GM23338 (cell line): ENCODE data around the gene AFM. TPM values are rescaled to one million over a fixed set of nuclear protein-coding genes. Genes with fewer than 3 reads are reported as not detected.

Experiments used
- ATAC-seq: fragments of 200-7000 bp; cut with Tn5 transposase; 3 replicates; pipeline ENCODE4 v1.9.1; 2020
- DNase-seq: peaks from one replicate; pipeline ENCODE4 v3.0.0-alpha.2; 2015; ENCODE audit warnings: low spot score
- H2AFZ ChIP-seq: fragments of 200-600 bp; sonication (generic); 2 replicates; pipeline ENCODE4 v1.8.0; 2016; ENCODE audit warnings: antibody characterized with exemption, mild to moderate bottlenecking, moderate library complexity
- H3F3A ChIP-seq: fragments of 200-600 bp; sonication (generic); replicated peaks from 2 replicates; pipeline ENCODE4 v1.8.0; 2017; ENCODE audit warnings: antibody characterized with exemption, mixed run types, low read depth
- H3K27ac ChIP-seq: fragments of 200-600 bp; sonication (generic); 2 replicates; pipeline ENCODE4 v1.6.1; 2016; ENCODE audit warnings: low read depth
- H3K27me3 ChIP-seq: fragments of 200-600 bp; sonication (generic); 2 replicates; pipeline ENCODE4 v1.8.0; 2016; ENCODE audit warnings: mild to moderate bottlenecking, mixed run types, moderate library complexity; ENCODE audit not compliant: insufficient read depth
- H3K36me3 ChIP-seq: fragments of 200-600 bp; sonication (generic); 2 replicates; pipeline ENCODE4 v1.8.0; 2016; ENCODE audit warnings: mild to moderate bottlenecking; ENCODE audit not compliant: insufficient read depth
- H3K4me1 ChIP-seq: fragments of 200-600 bp; sonication (generic); 2 replicates; pipeline ENCODE4 v1.8.0; 2016; ENCODE audit warnings: mild to moderate bottlenecking, moderate library complexity; ENCODE audit not compliant: insufficient read depth
- H3K4me2 ChIP-seq: fragments of 200-600 bp; sonication (generic); 2 replicates; pipeline ENCODE4 v1.7.1; 2017; ENCODE audit warnings: mixed run types
- H3K4me3 ChIP-seq: fragments of 200-600 bp; sonication (generic); 2 replicates; pipeline ENCODE4 v1.6.1; 2016; ENCODE audit warnings: mixed run types
- H3K79me2 ChIP-seq: fragments of 200-600 bp; sonication (generic); replicated peaks from 2 replicates; pipeline ENCODE4 v1.8.0; 2017; ENCODE audit warnings: mild to moderate bottlenecking; ENCODE audit not compliant: insufficient read depth
- H3K9me2 ChIP-seq: fragments of 200-600 bp; sonication (generic); 2 replicates; pipeline ENCODE4 v1.8.0; 2017; ENCODE audit not compliant: insufficient read depth
- H4K20me1 ChIP-seq: fragments of 200-600 bp; sonication (generic); replicated peaks from 2 replicates; pipeline ENCODE4 v1.8.0; 2017; ENCODE audit warnings: mild to moderate bottlenecking; ENCODE audit not compliant: insufficient read depth
- H3K27ac Mint-ChIP-seq: 2 replicates; pipeline ENCODE4 v1.8.0; 2020; ENCODE audit warnings: inconsistent platforms, mild to moderate bottlenecking, moderate library complexity, mixed read lengths
- H3K27me3 Mint-ChIP-seq: 3 replicates; pipeline ENCODE4 v1.8.0; 2022; ENCODE audit warnings: low read depth, mild to moderate bottlenecking, moderate library complexity, mixed read lengths, inconsistent platforms; ENCODE audit not compliant: insufficient read depth, poor library complexity
- H3K36me3 Mint-ChIP-seq: 3 replicates; pipeline ENCODE4 v1.8.0; 2021; ENCODE audit warnings: low read depth, mild to moderate bottlenecking, inconsistent platforms, moderate library complexity, mixed read lengths
- H3K4me1 Mint-ChIP-seq: 3 replicates; pipeline ENCODE4 v1.8.0; 2020; ENCODE audit warnings: mild to moderate bottlenecking, inconsistent platforms, mixed read lengths
- H3K4me3 Mint-ChIP-seq: 3 replicates; pipeline ENCODE4 v1.8.0; 2021; ENCODE audit warnings: moderate library complexity, mild to moderate bottlenecking, inconsistent platforms, mixed read lengths
- H3K9me3 Mint-ChIP-seq: 3 replicates; pipeline ENCODE4 v1.8.0; 2020; ENCODE audit warnings: moderate library complexity, mild to moderate bottlenecking, inconsistent platforms, mixed read lengths
- CREB1 ChIP-seq: fragments of 250-450 bp; sonication (Bioruptor Pico); IDR thresholded peaks from 2 replicates; pipeline ENCODE4 v1.5.0; 2020; ENCODE audit warnings: low read depth, mild to moderate bottlenecking, moderate library complexity
- EZH2 ChIP-seq: fragments of 200-600 bp; sonication (generic); IDR thresholded peaks from one replicate; pipeline ENCODE4 v1.8.0; 2017; ENCODE audit warnings: antibody characterized with exemption, mild to moderate bottlenecking, low read depth; ENCODE audit not compliant: unreplicated experiment
- EZH2phosphoT487 ChIP-seq: fragments of 200-600 bp; sonication (generic); IDR thresholded peaks from one replicate; pipeline ENCODE4 v1.8.1; 2018; ENCODE audit warnings: antibody characterized with exemption; ENCODE audit not compliant: unreplicated experiment
- JUNB ChIP-seq: IDR thresholded peaks from one replicate; pipeline ENCODE4 v1.6.1; 2016; ENCODE audit warnings: antibody characterized with exemption; ENCODE audit not compliant: unreplicated experiment
- NANOG ChIP-seq: IDR thresholded peaks from 2 replicates; pipeline ENCODE4 v1.6.1; 2016; ENCODE audit warnings: antibody characterized with exemption, borderline replicate concordance
- POLR2AphosphoS5 ChIP-seq: IDR thresholded peaks from 2 replicates; pipeline ENCODE4 v1.6.1; 2016; ENCODE audit warnings: antibody characterized with exemption, low read depth
- STAT1 ChIP-seq: IDR thresholded peaks from one replicate; pipeline ENCODE4 v1.6.1; 2016; ENCODE audit warnings: antibody characterized with exemption; ENCODE audit not compliant: unreplicated experiment
- ZNF114 ChIP-seq: fragments of 250-450 bp; sonication (Bioruptor Pico); IDR thresholded peaks from 2 replicates; pipeline ENCODE4 v1.5.0; 2020; ENCODE audit warnings: mild to moderate bottlenecking, moderate library complexity
- polyA plus RNA-seq: library from polyadenylated mRNA; unstranded; fragments of >200 nt; fragmentation: Nextera tagmentation; extraction: Ambion mirVana; gene quantifications from 2 replicates; pipeline ENCODE4 v1.2.1, GENCODE V29; 2016
- total RNA-seq: library from RNA; depleted of rRNA; stranded (reverse); fragments of >200 nt; shearing (Covaris generic); gene quantifications from 2 replicates; pipeline ENCODE4 v1.2.3, GENCODE V29; 2014
- TF ChIP-seq, protein P1 (sequence below): IDR thresholded peaks from 2 replicates; pipeline ENCODE4 v1.6.1; 2016; ENCODE audit warnings: antibody characterized with exemption
- TF ChIP-seq, protein P2 (sequence below), 2 experiments: fragments of 200-600 bp in 1 of 2; sonication (generic) in 1 of 2; conservative IDR thresholded peaks; 2 replicates each; pipeline versions ENCODE4 v1.5.1 to v1.6.1; 2016 to 2017; ENCODE audit warnings: antibody characterized with exemption in 2 of 2, low read depth in 2 of 2, mild to moderate bottlenecking in 2 of 2, moderate library complexity in 1 of 2
- TF ChIP-seq, protein P3 (sequence below): fragments of 250-450 bp; sonication (Bioruptor Pico); IDR thresholded peaks from 2 replicates; pipeline ENCODE4 v1.5.0; 2020; ENCODE audit warnings: mild to moderate bottlenecking, moderate library complexity

AFM gene
- total and polyA plus RNA-seq, 2 experiments from 2014 or later = not detected

GRCh38 chr4:73507541-73507940 lies 26.0 kb downstream of the AFM start:
- no peaks in the 10 kb centered on the region for H3K36me3 ChIP-seq
- ATAC-seq = no peak
- H4K20me1 ChIP-seq = no peaks in the 10 kb centered on the region

DNA sequence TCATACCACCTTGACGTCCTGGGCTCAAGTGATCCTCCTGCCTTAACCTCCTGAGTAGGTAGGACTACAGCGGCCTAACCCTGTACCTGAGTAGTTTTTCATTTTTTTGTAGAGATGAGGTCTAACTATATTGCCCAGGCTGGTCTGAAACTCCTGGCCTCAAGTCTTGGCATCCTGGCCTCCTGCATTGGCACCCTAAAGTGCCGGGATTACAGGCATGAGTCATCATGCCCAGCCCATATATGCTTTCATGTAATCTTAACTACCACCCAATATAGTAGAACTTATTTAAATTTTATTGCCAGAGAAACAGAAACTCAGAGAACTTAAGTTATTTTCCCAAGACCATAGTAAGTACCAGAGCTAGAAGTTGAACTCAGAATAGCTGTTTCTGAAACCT lies 27.1 kb downstream of the AFM start:
- Histone ChIP-seq H3K9me2 (no peaks in the 10 kb centered on the region), H3K27ac (no peak overlapping the region), H3K4me2 (no peak overlapping the region), H3K79me2 (no peaks in the 10 kb centered on the region), H3K4me1 (peaks cover 4% of the 10 kb centered on the region; the same call in 1 of the 2 replicates), H4K20me1 (no peaks in the 10 kb centered on the region), H3F3A (no peaks in the 10 kb centered on the region), H3K36me3 (no peaks in the 10 kb centered on the region), H2AFZ (no peak overlapping the region), H3K4me3 (no peak overlapping the region), H3K27me3 (no peaks in the 10 kb centered on the region)
- no peaks in the 10 kb centered on the region for H3K36me3 Mint-ChIP-seq
- no peak for ATAC-seq
- no peaks in the 10 kb centered on the region for H3K27me3 Mint-ChIP-seq
- no peak overlapping the region for H3K27ac Mint-ChIP-seq
- H3K9me3 Mint-ChIP-seq = no peaks in the 10 kb centered on the region
- H3K4me3 Mint-ChIP-seq = no peak overlapping the region
- H3K4me1 Mint-ChIP-seq = no peaks in the 10 kb centered on the region
- DNase-seq = no peak
- TF ChIP-seq NANOG (no peak), POLR2AphosphoS5 (no peak), ZNF114 (CRISPR knock-in tag) (no peak), EZH2 (no peak), STAT1 (no peak), EZH2phosphoT487 (no peak)
- TF ChIP-seq, protein P1, sequence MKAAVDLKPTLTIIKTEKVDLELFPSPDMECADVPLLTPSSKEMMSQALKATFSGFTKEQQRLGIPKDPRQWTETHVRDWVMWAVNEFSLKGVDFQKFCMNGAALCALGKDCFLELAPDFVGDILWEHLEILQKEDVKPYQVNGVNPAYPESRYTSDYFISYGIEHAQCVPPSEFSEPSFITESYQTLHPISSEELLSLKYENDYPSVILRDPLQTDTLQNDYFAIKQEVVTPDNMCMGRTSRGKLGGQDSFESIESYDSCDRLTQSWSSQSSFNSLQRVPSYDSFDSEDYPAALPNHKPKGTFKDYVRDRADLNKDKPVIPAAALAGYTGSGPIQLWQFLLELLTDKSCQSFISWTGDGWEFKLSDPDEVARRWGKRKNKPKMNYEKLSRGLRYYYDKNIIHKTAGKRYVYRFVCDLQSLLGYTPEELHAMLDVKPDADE = no peak
- TF ChIP-seq, protein P2, sequence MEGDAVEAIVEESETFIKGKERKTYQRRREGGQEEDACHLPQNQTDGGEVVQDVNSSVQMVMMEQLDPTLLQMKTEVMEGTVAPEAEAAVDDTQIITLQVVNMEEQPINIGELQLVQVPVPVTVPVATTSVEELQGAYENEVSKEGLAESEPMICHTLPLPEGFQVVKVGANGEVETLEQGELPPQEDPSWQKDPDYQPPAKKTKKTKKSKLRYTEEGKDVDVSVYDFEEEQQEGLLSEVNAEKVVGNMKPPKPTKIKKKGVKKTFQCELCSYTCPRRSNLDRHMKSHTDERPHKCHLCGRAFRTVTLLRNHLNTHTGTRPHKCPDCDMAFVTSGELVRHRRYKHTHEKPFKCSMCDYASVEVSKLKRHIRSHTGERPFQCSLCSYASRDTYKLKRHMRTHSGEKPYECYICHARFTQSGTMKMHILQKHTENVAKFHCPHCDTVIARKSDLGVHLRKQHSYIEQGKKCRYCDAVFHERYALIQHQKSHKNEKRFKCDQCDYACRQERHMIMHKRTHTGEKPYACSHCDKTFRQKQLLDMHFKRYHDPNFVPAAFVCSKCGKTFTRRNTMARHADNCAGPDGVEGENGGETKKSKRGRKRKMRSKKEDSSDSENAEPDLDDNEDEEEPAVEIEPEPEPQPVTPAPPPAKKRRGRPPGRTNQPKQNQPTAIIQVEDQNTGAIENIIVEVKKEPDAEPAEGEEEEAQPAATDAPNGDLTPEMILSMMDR (conservative IDR thresholded peaks at IDR 0.05; ENCODE audit: low read depth in 2 of 2) = no peak
- TF ChIP-seq, protein P3, sequence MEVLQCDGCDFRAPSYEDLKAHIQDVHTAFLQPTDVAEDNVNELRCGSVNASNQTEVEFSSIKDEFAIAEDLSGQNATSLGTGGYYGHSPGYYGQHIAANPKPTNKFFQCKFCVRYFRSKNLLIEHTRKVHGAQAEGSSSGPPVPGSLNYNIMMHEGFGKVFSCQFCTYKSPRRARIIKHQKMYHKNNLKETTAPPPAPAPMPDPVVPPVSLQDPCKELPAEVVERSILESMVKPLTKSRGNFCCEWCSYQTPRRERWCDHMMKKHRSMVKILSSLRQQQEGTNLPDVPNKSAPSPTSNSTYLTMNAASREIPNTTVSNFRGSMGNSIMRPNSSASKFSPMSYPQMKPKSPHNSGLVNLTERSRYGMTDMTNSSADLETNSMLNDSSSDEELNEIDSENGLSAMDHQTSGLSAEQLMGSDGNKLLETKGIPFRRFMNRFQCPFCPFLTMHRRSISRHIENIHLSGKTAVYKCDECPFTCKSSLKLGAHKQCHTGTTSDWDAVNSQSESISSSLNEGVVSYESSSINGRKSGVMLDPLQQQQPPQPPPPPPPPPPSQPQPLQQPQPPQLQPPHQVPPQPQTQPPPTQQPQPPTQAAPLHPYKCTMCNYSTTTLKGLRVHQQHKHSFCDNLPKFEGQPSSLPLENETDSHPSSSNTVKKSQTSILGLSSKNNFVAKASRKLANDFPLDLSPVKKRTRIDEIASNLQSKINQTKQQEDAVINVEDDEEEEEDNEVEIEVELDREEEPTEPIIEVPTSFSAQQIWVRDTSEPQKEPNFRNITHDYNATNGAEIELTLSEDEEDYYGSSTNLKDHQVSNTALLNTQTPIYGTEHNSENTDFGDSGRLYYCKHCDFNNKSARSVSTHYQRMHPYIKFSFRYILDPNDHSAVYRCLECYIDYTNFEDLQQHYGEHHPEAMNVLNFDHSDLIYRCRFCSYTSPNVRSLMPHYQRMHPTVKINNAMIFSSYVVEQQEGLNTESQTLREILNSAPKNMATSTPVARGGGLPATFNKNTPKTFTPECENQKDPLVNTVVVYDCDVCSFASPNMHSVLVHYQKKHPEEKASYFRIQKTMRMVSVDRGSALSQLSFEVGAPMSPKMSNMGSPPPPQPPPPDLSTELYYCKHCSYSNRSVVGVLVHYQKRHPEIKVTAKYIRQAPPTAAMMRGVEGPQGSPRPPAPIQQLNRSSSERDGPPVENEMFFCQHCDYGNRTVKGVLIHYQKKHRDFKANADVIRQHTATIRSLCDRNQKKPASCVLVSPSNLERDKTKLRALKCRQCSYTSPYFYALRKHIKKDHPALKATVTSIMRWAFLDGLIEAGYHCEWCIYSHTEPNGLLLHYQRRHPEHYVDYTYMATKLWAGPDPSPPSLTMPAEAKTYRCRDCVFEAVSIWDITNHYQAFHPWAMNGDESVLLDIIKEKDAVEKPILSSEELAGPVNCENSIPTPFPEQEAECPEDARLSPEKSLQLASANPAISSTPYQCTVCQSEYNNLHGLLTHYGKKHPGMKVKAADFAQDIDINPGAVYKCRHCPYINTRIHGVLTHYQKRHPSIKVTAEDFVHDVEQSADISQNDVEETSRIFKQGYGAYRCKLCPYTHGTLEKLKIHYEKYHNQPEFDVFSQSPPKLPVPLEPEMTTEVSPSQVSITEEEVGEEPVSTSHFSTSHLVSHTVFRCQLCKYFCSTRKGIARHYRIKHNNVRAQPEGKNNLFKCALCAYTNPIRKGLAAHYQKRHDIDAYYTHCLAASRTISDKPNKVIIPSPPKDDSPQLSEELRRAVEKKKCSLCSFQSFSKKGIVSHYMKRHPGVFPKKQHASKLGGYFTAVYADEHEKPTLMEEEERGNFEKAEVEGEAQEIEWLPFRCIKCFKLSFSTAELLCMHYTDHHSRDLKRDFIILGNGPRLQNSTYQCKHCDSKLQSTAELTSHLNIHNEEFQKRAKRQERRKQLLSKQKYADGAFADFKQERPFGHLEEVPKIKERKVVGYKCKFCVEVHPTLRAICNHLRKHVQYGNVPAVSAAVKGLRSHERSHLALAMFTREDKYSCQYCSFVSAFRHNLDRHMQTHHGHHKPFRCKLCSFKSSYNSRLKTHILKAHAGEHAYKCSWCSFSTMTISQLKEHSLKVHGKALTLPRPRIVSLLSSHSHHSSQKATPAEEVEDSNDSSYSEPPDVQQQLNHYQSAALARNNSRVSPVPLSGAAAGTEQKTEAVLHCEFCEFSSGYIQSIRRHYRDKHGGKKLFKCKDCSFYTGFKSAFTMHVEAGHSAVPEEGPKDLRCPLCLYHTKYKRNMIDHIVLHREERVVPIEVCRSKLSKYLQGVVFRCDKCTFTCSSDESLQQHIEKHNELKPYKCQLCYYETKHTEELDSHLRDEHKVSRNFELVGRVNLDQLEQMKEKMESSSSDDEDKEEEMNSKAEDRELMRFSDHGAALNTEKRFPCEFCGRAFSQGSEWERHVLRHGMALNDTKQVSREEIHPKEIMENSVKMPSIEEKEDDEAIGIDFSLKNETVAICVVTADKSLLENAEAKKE = no peak

More at GRCh38 chr4:73507541-73507940, 26.0 kb downstream of the AFM start:
- H3K36me3 Mint-ChIP-seq = no peaks in the 10 kb centered on the region
- no peak for DNase-seq
- H3K4me3 Mint-ChIP-seq = no peak overlapping the region
- H3K4me1 Mint-ChIP-seq = no peaks in the 10 kb centered on the region
- Histone ChIP-seq H3F3A (no peaks in the 10 kb centered on the region), H3K4me1 (peaks cover 4% of the 10 kb centered on the region; the same call in 1 of the 2 replicates), H3K79me2 (no peaks in the 10 kb centered on the region), H3K9me2 (no peaks in the 10 kb centered on the region), H3K4me3 (no peak overlapping the region), H3K27ac (no peak overlapping the region), H3K27me3 (no peaks in the 10 kb centered on the region), H3K4me2 (no peak overlapping the region), H2AFZ (no peak overlapping the region)
- no peaks in the 10 kb centered on the region for H3K9me3 Mint-ChIP-seq
- TF ChIP-seq JUNB (no peak), CREB1 (CRISPR knock-in tag) (no peak)
- H3K27me3 Mint-ChIP-seq = no peaks in the 10 kb centered on the region
- H3K27ac Mint-ChIP-seq = no peak overlapping the region
